PC-9 (cell line): ENCODE data around the gene CXXC5.

Experiments used
- CTCF ChIP-seq: fragments of 200-600 bp; sonication (generic); conservative IDR thresholded peaks from 2 replicates; pipeline ENCODE4 v1.6.1; 2017; ENCODE audit warnings: mixed run types, antibody characterized with exemption, mild to moderate bottlenecking, moderate library complexity
- EZH2 ChIP-seq: fragments of 200-600 bp; sonication (generic); IDR thresholded peaks from 2 replicates; pipeline ENCODE4 v1.8.0; 2017; ENCODE audit warnings: antibody characterized with exemption, low read depth

- no peak for TF ChIP-seq EZH2
- TF ChIP-seq CTCF = no peak
These were observed 6.8 kb downstream of the CXXC5 start for GRCh38 chr5:139654871-139655491.
